Measurements from ENCODE around the gene APOB. TPM values are rescaled to one million over a fixed set of nuclear protein-coding genes. Genes with fewer than 3 reads are reported as not detected.

APOB gene
- total and polyA plus RNA-seq, 8 donors, result under 0.01 to 30.7 (median 0.72) TPM; not detected in 3

GRCh38 chr2:20999906-21000645 lies 43.8 kb downstream of the APOB start:
- no peak overlapping the region for H3K4me3 ChIP-seq
- H3K36me3 ChIP-seq, result no peaks in the 10 kb centered on the region
- TF ChIP-seq POLR2A (IDR thresholded peaks at IDR 0.05) (no peak), POLR2AphosphoS5 (IDR thresholded peaks at IDR 0.05) (no peak), EP300 (IDR thresholded peaks at IDR 0.05) (no peak)
- TF ChIP-seq, protein P1, sequence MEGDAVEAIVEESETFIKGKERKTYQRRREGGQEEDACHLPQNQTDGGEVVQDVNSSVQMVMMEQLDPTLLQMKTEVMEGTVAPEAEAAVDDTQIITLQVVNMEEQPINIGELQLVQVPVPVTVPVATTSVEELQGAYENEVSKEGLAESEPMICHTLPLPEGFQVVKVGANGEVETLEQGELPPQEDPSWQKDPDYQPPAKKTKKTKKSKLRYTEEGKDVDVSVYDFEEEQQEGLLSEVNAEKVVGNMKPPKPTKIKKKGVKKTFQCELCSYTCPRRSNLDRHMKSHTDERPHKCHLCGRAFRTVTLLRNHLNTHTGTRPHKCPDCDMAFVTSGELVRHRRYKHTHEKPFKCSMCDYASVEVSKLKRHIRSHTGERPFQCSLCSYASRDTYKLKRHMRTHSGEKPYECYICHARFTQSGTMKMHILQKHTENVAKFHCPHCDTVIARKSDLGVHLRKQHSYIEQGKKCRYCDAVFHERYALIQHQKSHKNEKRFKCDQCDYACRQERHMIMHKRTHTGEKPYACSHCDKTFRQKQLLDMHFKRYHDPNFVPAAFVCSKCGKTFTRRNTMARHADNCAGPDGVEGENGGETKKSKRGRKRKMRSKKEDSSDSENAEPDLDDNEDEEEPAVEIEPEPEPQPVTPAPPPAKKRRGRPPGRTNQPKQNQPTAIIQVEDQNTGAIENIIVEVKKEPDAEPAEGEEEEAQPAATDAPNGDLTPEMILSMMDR (IDR thresholded peaks at IDR 0.05), result no peak
- no peaks in the 10 kb centered on the region for H3K9me3 ChIP-seq
- intact Hi-C loops (cut with DNase I; ENCODE audit: low total_unique reads), result no loop called here
- H3K27ac ChIP-seq, result no peak overlapping the region
- 80 to 86% (median 83%) methylated on average over 4 of the region's 4 CpGs for WGBS, 5 donors
- peak in 1 of 2 donors; percentile 26 for DNase-seq
- H3K4me1 ChIP-seq, result no peaks in the 10 kb centered on the region
- H3K27me3 ChIP-seq, result no peaks in the 10 kb centered on the region

- no peaks in the 10 kb centered on the region for H3K4me1 ChIP-seq
- H3K27me3 ChIP-seq, result no peaks in the 10 kb centered on the region
- H3K27ac ChIP-seq, result no peak overlapping the region
- no peak for DNase-seq
- H3K36me3 ChIP-seq, result no peaks in the 10 kb centered on the region
- H3K4me3 ChIP-seq, result no peak overlapping the region
- no peak for TF ChIP-seq EP300 (IDR thresholded peaks at IDR 0.05)
- no peak for TF ChIP-seq POLR2AphosphoS5 (IDR thresholded peaks at IDR 0.05)
- TF ChIP-seq POLR2A (IDR thresholded peaks at IDR 0.05), result no peak
- TF ChIP-seq, protein P1 (IDR thresholded peaks at IDR 0.05), result no peak
- intact Hi-C loops (cut with DNase I; ENCODE audit: low total_unique reads), result no loop called here
- H3K9me3 ChIP-seq, result no peaks in the 10 kb centered on the region
- 78 to 89% (median 87%) methylated on average over 5 of the region's 5 CpGs for WGBS, 5 donors
Measured at GRCh38 chr2:20998972-20999905, 44.6 kb downstream of the APOB start.

DNA sequence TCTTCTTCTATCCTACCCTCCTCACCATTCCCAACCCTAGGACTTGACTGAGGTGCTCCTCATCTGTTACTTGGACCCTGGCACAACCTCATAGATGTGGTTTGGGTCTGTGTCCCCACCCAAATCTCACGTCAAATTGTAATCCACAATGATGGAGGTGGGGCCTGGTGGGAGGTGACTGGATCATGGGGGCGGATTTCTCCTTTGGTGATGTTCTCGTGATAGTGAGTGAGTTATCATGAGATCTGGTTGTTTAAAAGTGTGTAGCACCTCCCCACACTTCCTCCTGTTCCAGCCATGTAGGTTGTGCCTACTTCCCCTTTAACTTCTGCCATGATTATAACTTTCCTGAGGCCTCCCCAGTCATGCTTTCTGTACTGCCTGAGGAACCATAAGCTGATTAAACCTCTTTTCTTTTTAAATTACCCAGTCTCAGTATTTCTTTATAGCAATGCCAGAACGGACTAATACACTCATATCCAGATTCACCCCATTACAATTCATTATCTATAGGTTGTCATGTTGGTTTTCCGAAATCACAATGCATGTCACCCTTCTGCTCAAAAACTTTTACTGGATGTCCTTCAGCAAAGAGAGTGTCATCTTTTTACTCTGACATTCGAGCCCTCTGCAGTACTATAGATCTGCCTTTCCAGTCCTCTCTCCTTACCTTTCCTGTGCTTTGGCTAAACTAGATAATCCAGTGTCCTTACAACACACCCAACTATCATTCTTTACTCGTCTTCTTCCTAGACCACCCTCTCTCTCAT lies 45.7 kb downstream of the APOB start:
- Histone ChIP-seq H3K9me3 (no peaks in the 10 kb centered on the region), H3K36me3 (no peaks in the 10 kb centered on the region), H3K4me1 (no peaks in the 10 kb centered on the region), H3K4me3 (no peak overlapping the region), H3K27ac (no peak overlapping the region), H3K27me3 (no peaks in the 10 kb centered on the region)
- WGBS, 5 donors, result 76 to 81% (median 78%) methylated on average over 7 of the region's 7 CpGs
- DNase-seq, result no peak
- intact Hi-C loops (cut with DNase I; ENCODE audit: low total_unique reads), result no loop called here
- TF ChIP-seq, protein P1 (IDR thresholded peaks at IDR 0.05), result no peak
- no peak for TF ChIP-seq EP300 (IDR thresholded peaks at IDR 0.05)
- no peak for TF ChIP-seq POLR2AphosphoS5 (IDR thresholded peaks at IDR 0.05)
- no peak for TF ChIP-seq POLR2A (IDR thresholded peaks at IDR 0.05)

- Histone ChIP-seq H3K9me3 (no peaks in the 10 kb centered on the region), H3K27me3 (no peaks in the 10 kb centered on the region), H3K4me1 (no peaks in the 10 kb centered on the region), H3K4me3 (no peak overlapping the region), H3K36me3 (no peaks in the 10 kb centered on the region), H3K27ac (no peak overlapping the region)
- no peak for TF ChIP-seq POLR2AphosphoS5 (IDR thresholded peaks at IDR 0.05)
- TF ChIP-seq, protein P1 (IDR thresholded peaks at IDR 0.05), result no peak
- DNase-seq, result no peak
- intact Hi-C loops (cut with DNase I; ENCODE audit: low total_unique reads), result no loop called here
- 77 to 83% (median 81%) methylated on average over 5 of the region's 5 CpGs for WGBS, 5 donors
Measured at GRCh38 chr2:20994130-20994529, 49.7 kb downstream of the APOB start.
